ENCODE results near the gene LRRC45. TPM values are rescaled to one million over a fixed set of nuclear protein-coding genes. Genes with fewer than 3 reads are reported as not detected.

LRRC45 gene
- total and polyA plus RNA-seq, 9 of the 15 experiments (the other 6 are each of a cell fraction or from before 2014, with no cell fraction given) = 3.5 to 21.5 (median 11.2) TPM; not detected in 2

DNA sequence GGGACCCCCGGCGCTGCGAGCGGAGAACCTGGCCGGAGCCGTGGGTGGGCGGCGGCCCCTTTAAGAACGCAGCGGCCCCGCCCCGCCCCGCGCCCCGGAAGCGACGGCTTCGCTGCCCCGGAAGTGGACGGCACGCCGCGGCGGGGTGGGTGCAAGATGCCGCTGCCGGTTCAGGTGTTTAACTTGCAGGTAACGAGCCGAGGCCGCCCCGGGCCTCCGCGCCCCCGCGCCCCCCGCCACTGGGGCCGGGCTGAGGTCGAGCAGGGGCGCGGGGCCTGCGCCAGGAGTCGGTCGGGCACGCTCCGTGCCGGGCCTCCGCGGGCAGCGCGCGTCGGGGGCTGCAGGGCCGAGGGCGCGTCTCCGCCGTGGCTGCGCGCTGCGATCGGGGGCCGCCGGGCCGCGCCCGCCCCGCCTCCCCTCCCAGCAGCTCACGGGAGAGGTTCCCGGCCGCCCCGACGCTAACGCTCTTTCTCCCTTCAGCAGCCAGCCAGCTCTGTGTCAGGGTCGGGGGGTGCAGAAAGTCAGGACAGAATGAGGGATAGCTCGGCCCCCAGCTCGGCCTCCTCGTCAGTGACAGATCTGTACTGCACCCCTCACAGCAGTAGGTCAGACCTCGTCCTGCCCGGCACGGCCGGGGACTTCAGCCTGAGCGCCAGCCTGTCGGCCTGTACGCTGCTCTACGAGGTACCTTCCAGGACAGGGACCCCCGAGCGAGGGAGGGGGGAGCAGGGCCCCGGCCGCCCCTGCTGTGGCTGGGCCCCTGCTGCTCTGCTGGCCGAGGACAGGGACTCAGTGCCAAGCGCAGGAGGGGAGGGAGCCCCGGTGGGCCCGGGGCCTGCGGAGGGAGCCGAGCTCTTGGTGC lies 28.9 kb downstream of the LRRC45 start, which contains the start of the genes GPS1 and RFNG (continued):
- TF ChIP-seq, protein P1, sequence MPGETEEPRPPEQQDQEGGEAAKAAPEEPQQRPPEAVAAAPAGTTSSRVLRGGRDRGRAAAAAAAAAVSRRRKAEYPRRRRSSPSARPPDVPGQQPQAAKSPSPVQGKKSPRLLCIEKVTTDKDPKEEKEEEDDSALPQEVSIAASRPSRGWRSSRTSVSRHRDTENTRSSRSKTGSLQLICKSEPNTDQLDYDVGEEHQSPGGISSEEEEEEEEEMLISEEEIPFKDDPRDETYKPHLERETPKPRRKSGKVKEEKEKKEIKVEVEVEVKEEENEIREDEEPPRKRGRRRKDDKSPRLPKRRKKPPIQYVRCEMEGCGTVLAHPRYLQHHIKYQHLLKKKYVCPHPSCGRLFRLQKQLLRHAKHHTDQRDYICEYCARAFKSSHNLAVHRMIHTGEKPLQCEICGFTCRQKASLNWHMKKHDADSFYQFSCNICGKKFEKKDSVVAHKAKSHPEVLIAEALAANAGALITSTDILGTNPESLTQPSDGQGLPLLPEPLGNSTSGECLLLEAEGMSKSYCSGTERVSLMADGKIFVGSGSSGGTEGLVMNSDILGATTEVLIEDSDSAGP (CRISPR knock-in tag; IDR thresholded peaks at IDR 0.05) = peak; percentile 95
- TF ChIP-seq NFXL1 (CRISPR knock-in tag; IDR thresholded peaks at IDR 0.05) = no peak
- peak; percentile 73; the same call in 1 of the 2 replicates for TF ChIP-seq RB1 (IDR thresholded peaks at IDR 0.05; ENCODE audit: low read depth)
- TF ChIP-seq, protein P2, sequence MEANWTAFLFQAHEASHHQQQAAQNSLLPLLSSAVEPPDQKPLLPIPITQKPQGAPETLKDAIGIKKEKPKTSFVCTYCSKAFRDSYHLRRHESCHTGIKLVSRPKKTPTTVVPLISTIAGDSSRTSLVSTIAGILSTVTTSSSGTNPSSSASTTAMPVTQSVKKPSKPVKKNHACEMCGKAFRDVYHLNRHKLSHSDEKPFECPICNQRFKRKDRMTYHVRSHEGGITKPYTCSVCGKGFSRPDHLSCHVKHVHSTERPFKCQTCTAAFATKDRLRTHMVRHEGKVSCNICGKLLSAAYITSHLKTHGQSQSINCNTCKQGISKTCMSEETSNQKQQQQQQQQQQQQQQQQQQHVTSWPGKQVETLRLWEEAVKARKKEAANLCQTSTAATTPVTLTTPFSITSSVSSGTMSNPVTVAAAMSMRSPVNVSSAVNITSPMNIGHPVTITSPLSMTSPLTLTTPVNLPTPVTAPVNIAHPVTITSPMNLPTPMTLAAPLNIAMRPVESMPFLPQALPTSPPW (CRISPR knock-in tag; IDR thresholded peaks at IDR 0.05) = peak; percentile 86
- TF ChIP-seq CREM (IDR thresholded peaks at IDR 0.05; ENCODE audit: low read depth) = peak; percentile 83
- TF ChIP-seq ZNF785 (CRISPR knock-in tag; IDR thresholded peaks at IDR 0.05) = no peak
- peak; percentile 8 for TF ChIP-seq HMGN3 (IDR thresholded peaks at IDR 0.05; ENCODE audit: borderline replicate concordance, extremely low read depth, insufficient read length, low read depth, low read length)
- peak; percentile 76 for TF ChIP-seq HCFC1 (IDR thresholded peaks at IDR 0.05; ENCODE audit: low read depth, low read length)
- peak; percentile 96 for TF ChIP-seq CXXC5 (CRISPR knock-in tag; IDR thresholded peaks at IDR 0.05)
- TF ChIP-seq ELF1 (tag; IDR thresholded peaks at IDR 0.05) = peak; percentile 74
- TF ChIP-seq PHF20 (IDR thresholded peaks at IDR 0.05; ENCODE audit: partially characterized antibody) = no peak
- peak; percentile 59 for TF ChIP-seq POLR2G (IDR thresholded peaks at IDR 0.05; ENCODE audit: low read depth, low read length)
- TF ChIP-seq PHF8 (IDR thresholded peaks at IDR 0.05; ENCODE audit: borderline replicate concordance, low read length) = peak; percentile 59; the same call in 1 of the 2 replicates
- 0 out of 4 replicates have a peak, but pooled peaks of 1 of the 2 experiments have one; percentile 15 for TF ChIP-seq SIX5 (IDR thresholded peaks at IDR 0.05; ENCODE audit: borderline replicate concordance in 1 of 2, insufficient read depth in 1 of 2, low read depth in 1 of 2, low read length in 2 of 2)
- peak; percentile 98 for TF ChIP-seq NR2C2 (CRISPR knock-in tag; IDR thresholded peaks at IDR 0.05)
- TF ChIP-seq NR2C2 (tag; IDR thresholded peaks at IDR 0.05) = peak; percentile 100
- TF ChIP-seq SAP30 (IDR thresholded peaks at IDR 0.05; ENCODE audit: borderline replicate concordance, insufficient read depth, low read depth, low read length, poor library complexity, severe bottlenecking) = peak; percentile 61
- peak; percentile 80; the same call in 1 of the 2 replicates for TF ChIP-seq ZBTB7A (IDR thresholded peaks at IDR 0.05; ENCODE audit: borderline replicate concordance, control insufficient read depth, low read depth, low read length)
- no peak for TF ChIP-seq ZNF384 (IDR thresholded peaks at IDR 0.05; ENCODE audit: low read depth, low read length)
